Subcutaneous adipose tissue (tissue), 4 donors: ENCODE measurements around the gene PROK1. TPM values are rescaled to one million over a fixed set of nuclear protein-coding genes. Genes with fewer than 3 reads are reported as not detected.

ENCODE experiments used
- CTCF ChIP-seq: fragments of 450-650 bp; IDR thresholded peaks from one replicate; pipeline ENCODE4 v1.5.1; 2016; ENCODE audit warnings: low read depth, mild to moderate bottlenecking, control low read depth, antibody characterized with exemption, moderate library complexity
- total RNA-seq, 4 donors: library from RNA; depleted of rRNA; stranded (reverse); fragments of >200 nt; gene quantifications; one replicate each; pipeline ENCODE4 v1.1.0, GENCODE V29; 2016

Gene PROK1
- total RNA-seq, 4 donors from 2014 or later, result 3.6 to 25.8 TPM; not detected in 2

GRCh38 chr1:110452330-110452729 is 1.4 kb downstream of the PROK1 start:
- no peak for TF ChIP-seq CTCF

GRCh38 chr1:110453829-110454228 is 2.9 kb downstream of the PROK1 start:
- no peak for TF ChIP-seq CTCF

- no peak for TF ChIP-seq CTCF
These were observed 3.4 kb downstream of the PROK1 start for GRCh38 chr1:110454328-110454727.

GRCh38 chr1:110455151-110455550 is 4.2 kb downstream of the PROK1 start:
- no peak for TF ChIP-seq CTCF

GRCh38 chr1:110457206-110457605 is 6.3 kb downstream of the PROK1 start:
- TF ChIP-seq CTCF, result no peak

GRCh38 chr1:110460253-110461220 is 9.6 kb downstream of the PROK1 start:
- no peak for TF ChIP-seq CTCF

GRCh38 chr1:110462093-110462492 is 11.1 kb downstream of the PROK1 start:
- no peak for TF ChIP-seq CTCF
